HepG2 (cell line): ENCODE data around the gene LSM14B. TPM values are rescaled to one million over a fixed set of nuclear protein-coding genes. Genes with fewer than 3 reads are reported as not detected.
A peak's percentile ranks its signal among the peaks of the same experiment; 100 is the strongest.

ENCODE experiments used
- ATAC-seq: fragments of 200-7000 bp; cut with Tn5 transposase; 3 replicates; pipeline ENCODE4 v1.9.1; 2020; ENCODE audit warnings: mild to moderate bottlenecking, moderate library complexity
- BruUV-seq: library from RNA; stranded (reverse); fragments of 400-500 nt; replicated peaks from 2 replicates; lab custom pipeline; 2021; lab: Mats Ljungman, UMichigan
- CTCF ChIA-PET: fragments of 300-600 bp; formaldehyde crosslinking; extraction: SDS; loops from one replicate; lab custom pipeline; 2021; ENCODE audit warnings: low total read pairs, inconsistent platforms, low intra/inter-chr PET ratio; lab: Yijun Ruan, JAX
- POLR2A ChIA-PET: fragments of 350-600 bp; sonication (Branson Sonifier 250); formaldehyde crosslinking; loops from one replicate; lab custom pipeline; 2020; ENCODE audit warnings: antibody characterized with exemption, inconsistent platforms; lab: Yijun Ruan, JAX
- DNase-seq: peaks from one replicate; pipeline ENCODE4 v3.0.0-alpha.2; 2015; ENCODE audit warnings: low spot score
- FAIRE-seq: peaks from 3 replicates; lab custom pipeline; 2011; peaks lifted over from hg19 to GRCh38; lab: Jason Lieb, UNC
- H2AFZ ChIP-seq: one replicate; pipeline ENCODE4 v1.6.1; 2011; ENCODE audit warnings: low read length, inconsistent platforms
- H3K27ac ChIP-seq: fragments of 300-600 bp; 3 replicates; pipeline ENCODE4 v1.8.0; 2011; ENCODE audit warnings: mixed run types, mild to moderate bottlenecking, mixed read lengths, low read length, inconsistent platforms; ENCODE audit not compliant: insufficient read depth; ENCODE audit errors: extremely low read length
- H3K27me3 ChIP-seq, 2 experiments: fragments of 200-600 bp in 1 of 2; 2 replicates in 1 of 2; 3 replicates in 1 of 2; pipeline versions ENCODE4 v1.6.0 to v1.8.0; 2011; ENCODE audit warnings: low read length in 2 of 2, mild to moderate bottlenecking in 2 of 2, moderate library complexity in 2 of 2, inconsistent platforms in 1 of 2; ENCODE audit not compliant: insufficient read depth in 2 of 2, control insufficient read depth in 1 of 2
- H3K36me3 ChIP-seq, 2 experiments: fragments of 200-600 bp in 1 of 2; replicated peaks in 1 of 2; 2 replicates in 1 of 2; 3 replicates in 1 of 2; pipeline versions ENCODE4 v1.5.1 to v1.8.0; 2011; ENCODE audit warnings: low read length in 2 of 2, inconsistent platforms in 1 of 2; ENCODE audit not compliant: insufficient read depth in 2 of 2, control insufficient read depth in 1 of 2
- H3K4me1 ChIP-seq: 2 replicates; pipeline ENCODE4 v1.5.1; 2012; ENCODE audit warnings: low read length, inconsistent platforms; ENCODE audit not compliant: insufficient read depth
- H3K4me2 ChIP-seq: 2 replicates; pipeline ENCODE4 v1.6.0; 2011; ENCODE audit warnings: low read depth, low read length, inconsistent platforms
- H3K4me3 ChIP-seq, 3 experiments: fragments of 200-600 bp in 1 of 3; sonication (generic), shearing (Covaris generic) in 1 of 3; replicated peaks in 1 of 3; 2 replicates each; pipeline ENCODE4 v1.5.1; 2011 to 2016; ENCODE audit warnings: low read length in 3 of 3, inconsistent platforms in 2 of 3, low read depth in 2 of 3, mild to moderate bottlenecking in 2 of 3, control low read depth in 1 of 3, mixed read lengths in 1 of 3; ENCODE audit not compliant: insufficient read depth in 1 of 3
- H3K79me2 ChIP-seq: one replicate; pipeline ENCODE4 v1.6.1; 2011; ENCODE audit warnings: low read length, inconsistent platforms; ENCODE audit not compliant: insufficient read depth
- H3K9ac ChIP-seq: 2 replicates; pipeline ENCODE4 v1.6.0; 2011; ENCODE audit warnings: mild to moderate bottlenecking, low read depth, low read length, inconsistent platforms; ENCODE audit not compliant: insufficient read depth
- H3K9me3 ChIP-seq: 2 replicates; pipeline ENCODE4 v1.5.1; 2012; ENCODE audit warnings: mild to moderate bottlenecking, low read length
- H4K20me1 ChIP-seq: 2 replicates; pipeline ENCODE4 v1.6.0; 2011; ENCODE audit warnings: inconsistent platforms, mild to moderate bottlenecking, low read length, moderate library complexity; ENCODE audit not compliant: insufficient read depth
- CBX2 ChIP-seq, 2 experiments: fragments of 200-600 bp in 1 of 2; sonication (generic); formaldehyde crosslinking in 1 of 2; IDR thresholded peaks; 2 replicates each; pipeline versions ENCODE4 v1.7.0 to v1.8.1; 2018 to 2022; ENCODE audit warnings: low read depth in 2 of 2, low read length in 1 of 2, mild to moderate bottlenecking in 1 of 2, missing genetic modification reagents in 1 of 2
- KAT7 ChIP-seq: IDR thresholded peaks from 2 replicates; pipeline ENCODE4 v1.6.1; 2018; ENCODE audit warnings: borderline replicate concordance, missing compliant biosample characterization
- MAFK ChIP-seq, 2 experiments: IDR thresholded peaks in 1 of 2; conservative IDR thresholded peaks in 1 of 2; 2 replicates each; pipeline ENCODE4 v1.6.1; 2011; ENCODE audit warnings: improper control_type of control experiment in 2 of 2, low read length in 2 of 2
- MTA3 ChIP-seq: sonication (generic); formaldehyde crosslinking; IDR thresholded peaks from 2 replicates; pipeline ENCODE4 v1.4.0; 2020; ENCODE audit warnings: missing genetic modification reagents
- RBM22 ChIP-seq: fragments of 200-400 bp; formaldehyde crosslinking; optimal IDR thresholded peaks from 2 replicates; pipeline ENCODE3; 2017; ENCODE audit warnings: mild to moderate bottlenecking, low read length, moderate library complexity
- SMC3 ChIP-seq: IDR thresholded peaks from 2 replicates; pipeline ENCODE4 v1.6.1; 2011; ENCODE audit warnings: low read length, improper control_type of control experiment
- SRSF1 ChIP-seq: fragments of 200-400 bp; formaldehyde crosslinking; optimal IDR thresholded peaks from 2 replicates; pipeline ENCODE3; 2017; ENCODE audit warnings: mild to moderate bottlenecking, low read depth, low read length, moderate library complexity
- SSRP1 ChIP-seq: IDR thresholded peaks from 2 replicates; pipeline ENCODE4 v1.6.1; 2016; ENCODE audit warnings: control low read depth
- ZFY ChIP-seq: sonication (generic); formaldehyde crosslinking; IDR thresholded peaks from 2 replicates; pipeline ENCODE4 v1.4.0; 2020; ENCODE audit warnings: missing genetic modification reagents
- ZMYM4 ChIP-seq: sonication (generic); formaldehyde crosslinking; IDR thresholded peaks from 2 replicates; pipeline ENCODE4 v1.8.1; 2023; ENCODE audit warnings: mild to moderate bottlenecking, missing genetic modification reagents
- ZNF180 ChIP-seq: sonication (generic); formaldehyde crosslinking; IDR thresholded peaks from 2 replicates; pipeline ENCODE4 v1.4.0; 2020; ENCODE audit warnings: low read depth, missing genetic modification reagents, borderline replicate concordance
- ZNF510 ChIP-seq: sonication (generic); formaldehyde crosslinking; IDR thresholded peaks from 2 replicates; pipeline ENCODE4 v1.4.0; 2020; ENCODE audit warnings: low read depth, mild to moderate bottlenecking, missing genetic modification reagents
- ZNF574 ChIP-seq: sonication (generic); formaldehyde crosslinking; IDR thresholded peaks from 2 replicates; pipeline ENCODE4 v1.4.0; 2020; ENCODE audit warnings: missing genetic modification reagents
- ZNF589 ChIP-seq: sonication (generic); formaldehyde crosslinking; conservative IDR thresholded peaks from 2 replicates; pipeline ENCODE4 v1.8.0; 2022; ENCODE audit warnings: mild to moderate bottlenecking, moderate library complexity, missing genetic modification reagents
- ZSCAN5A ChIP-seq: sonication (generic); formaldehyde crosslinking; IDR thresholded peaks from 2 replicates; pipeline ENCODE4 v1.8.0; 2022; ENCODE audit warnings: mild to moderate bottlenecking, missing genetic modification reagents, borderline replicate concordance
- WGBS: methylation state at CpG from one replicate; pipeline ENCODE4 v1.1.6; 2017; ENCODE audit warnings: low lambda C conversion rate; 5-methylcytosine and 5-hydroxymethylcytosine counted together
- in situ Hi-C: cut with HindIII; loops from 2 replicates; pipeline ENCODE4 v1.10.0; 2017; ENCODE audit warnings: low pct_unique_long_range_greater_than_20kb; ENCODE audit not compliant: extremely low pct_ligation_motif_present
- intact Hi-C: fragments of 100-400 bp; cut with micrococcal nuclease; formaldehyde crosslinking; loops from one replicate; pipeline ENCODE4 v1.10.0; 2022; ENCODE audit not compliant: unreplicated experiment
- polyA plus RNA-seq, 8 experiments: library from polyadenylated mRNA; depleted of rRNA in 3 of 8; stranded (reverse) in 7 of 8; unstranded in 1 of 8; fragments of >200 nt; fragmentation: Illumina TruSeq in 4 of 8; extraction: Trizol in 4 of 8; gene quantifications; 2 replicates each; pipeline versions ENCODE4 v1.2.1 to v1.2.3, GENCODE V29; 2011 to 2016; ENCODE audit warnings: low read depth in 4 of 8, missing spikeins in 1 of 8, mixed read lengths in 1 of 8; ENCODE audit not compliant: insufficient read depth in 1 of 8
- total RNA-seq, 5 experiments: library from RNA; depleted of rRNA; stranded (reverse); fragments of >200 nt; fragmentation: Illumina TruSeq; extraction: Trizol; gene quantifications; 2 replicates each; pipeline ENCODE4 v1.2.3, GENCODE V29; 2016; ENCODE audit warnings: low read depth in 1 of 5
- TF ChIP-seq, protein P1 (sequence below): sonication (generic); formaldehyde crosslinking; IDR thresholded peaks from 2 replicates; pipeline ENCODE4 v1.4.0; 2020; ENCODE audit warnings: missing genetic modification reagents

Gene LSM14B
- total and polyA plus RNA-seq, 2 of the 13 experiments (the other 11 are each of a cell fraction or from before 2014, with no cell fraction given), result 43.3 to 79.2 TPM

GRCh38 chr20:62179162-62179504, 56.9 kb downstream of the LSM14B start (continued):
- no peak for TF ChIP-seq ZNF574 (CRISPR knock-in tag)

- ChIA-PET POLR2A (interaction anchor here (1.8 kb wide), 1 partner anchor 115 kb away, joined by 6 read pairs; no protein-coding TSS in a partner anchor), CTCF (no interaction called here)
- Histone ChIP-seq H3K4me1 (peaks cover 39% of the 10 kb centered on the region), H3K9me3 (no peaks in the 10 kb centered on the region), H3K79me2 (peaks cover 25% of the 10 kb centered on the region), H3K27me3 (no peaks in the 10 kb centered on the region; a peak in 2 of 5 replicates), H3K9ac (peak overlapping the region; percentile 97), H3K36me3 (peaks cover 9 to 14% of the 10 kb centered on the region in 2 experiments; a peak in 4 of 5 replicates), H2AFZ (no peak overlapping the region), H3K4me2 (peak overlapping the region; percentile 70), H3K4me3 (peak overlapping the region; percentile 87 to 96 (median 90); a peak in 5 of 6 replicates), H3K27ac (peak overlapping the region; percentile 90), H4K20me1 (no peaks in the 10 kb centered on the region)
- in situ Hi-C loops, result no loop called here
- FAIRE-seq, result no peak
- no TSS peak for BruUV-seq
- ATAC-seq, result no peak
- intact Hi-C loops, result loop anchor here (1.0 kb wide), 1 partner anchor 56 kb away; the partner anchor contains the start of gene OSBPL2
- WGBS, result 93% methylated on average over 2 of the region's 2 CpGs
- DNase-seq, result no peak
- no peak for TF ChIP-seq KAT7 (CRISPR knock-in tag)
- TF ChIP-seq ZNF589 (CRISPR knock-in tag), result no peak
- no peak for TF ChIP-seq ZNF510 (CRISPR knock-in tag)
- TF ChIP-seq, protein P1, sequence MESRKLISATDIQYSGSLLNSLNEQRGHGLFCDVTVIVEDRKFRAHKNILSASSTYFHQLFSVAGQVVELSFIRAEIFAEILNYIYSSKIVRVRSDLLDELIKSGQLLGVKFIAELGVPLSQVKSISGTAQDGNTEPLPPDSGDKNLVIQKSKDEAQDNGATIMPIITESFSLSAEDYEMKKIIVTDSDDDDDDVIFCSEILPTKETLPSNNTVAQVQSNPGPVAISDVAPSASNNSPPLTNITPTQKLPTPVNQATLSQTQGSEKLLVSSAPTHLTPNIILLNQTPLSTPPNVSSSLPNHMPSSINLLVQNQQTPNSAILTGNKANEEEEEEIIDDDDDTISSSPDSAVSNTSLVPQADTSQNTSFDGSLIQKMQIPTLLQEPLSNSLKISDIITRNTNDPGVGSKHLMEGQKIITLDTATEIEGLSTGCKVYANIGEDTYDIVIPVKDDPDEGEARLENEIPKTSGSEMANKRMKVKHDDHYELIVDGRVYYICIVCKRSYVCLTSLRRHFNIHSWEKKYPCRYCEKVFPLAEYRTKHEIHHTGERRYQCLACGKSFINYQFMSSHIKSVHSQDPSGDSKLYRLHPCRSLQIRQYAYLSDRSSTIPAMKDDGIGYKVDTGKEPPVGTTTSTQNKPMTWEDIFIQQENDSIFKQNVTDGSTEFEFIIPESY (CRISPR knock-in tag), result no peak
- no peak for TF ChIP-seq ZNF180 (CRISPR knock-in tag)
- peak; percentile 86 for TF ChIP-seq RBM22
- peak; percentile 67 to 75 for TF ChIP-seq MAFK (conservative IDR thresholded peaks at IDR 0.05 in 1 of 2, IDR thresholded peaks at IDR 0.05 in 1 of 2; ENCODE audit: low read length in 2 of 2)
- no peak; the same call in 1 of the 2 replicates for TF ChIP-seq ZSCAN5A (CRISPR knock-in tag)
- TF ChIP-seq ZMYM4, result no peak
- no peak for TF ChIP-seq SRSF1
- no peak for TF ChIP-seq SSRP1 (CRISPR knock-in tag)
- TF ChIP-seq MTA3, result no peak
- TF ChIP-seq ZFY (CRISPR knock-in tag), result no peak
- no peak for TF ChIP-seq SMC3
- no peak for TF ChIP-seq CBX2 (IDR thresholded peaks at IDR 0.05; ENCODE audit: low read depth, low read length)
- TF ChIP-seq CBX2 (CRISPR knock-in tag; IDR thresholded peaks at IDR 0.05; ENCODE audit: low read depth), result no peak
Observed at GRCh38 chr20:62181808-62182207, 59.5 kb downstream of the LSM14B start.
